NAMALWA (cell line): Measurements from ENCODE around the gene EBNA1BP2.
"Not testable (repeated sequence)": the region's sequence is repeated elsewhere in the genome, so short reads cannot be mapped to it uniquely, and the experiment has no call there.

Experiments used
- DNase-seq: peaks from one replicate; pipeline ENCODE4 v3.0.0-alpha.2; 2015; ENCODE audit warnings: low spot score

EBNA1BP2 gene

DNA sequence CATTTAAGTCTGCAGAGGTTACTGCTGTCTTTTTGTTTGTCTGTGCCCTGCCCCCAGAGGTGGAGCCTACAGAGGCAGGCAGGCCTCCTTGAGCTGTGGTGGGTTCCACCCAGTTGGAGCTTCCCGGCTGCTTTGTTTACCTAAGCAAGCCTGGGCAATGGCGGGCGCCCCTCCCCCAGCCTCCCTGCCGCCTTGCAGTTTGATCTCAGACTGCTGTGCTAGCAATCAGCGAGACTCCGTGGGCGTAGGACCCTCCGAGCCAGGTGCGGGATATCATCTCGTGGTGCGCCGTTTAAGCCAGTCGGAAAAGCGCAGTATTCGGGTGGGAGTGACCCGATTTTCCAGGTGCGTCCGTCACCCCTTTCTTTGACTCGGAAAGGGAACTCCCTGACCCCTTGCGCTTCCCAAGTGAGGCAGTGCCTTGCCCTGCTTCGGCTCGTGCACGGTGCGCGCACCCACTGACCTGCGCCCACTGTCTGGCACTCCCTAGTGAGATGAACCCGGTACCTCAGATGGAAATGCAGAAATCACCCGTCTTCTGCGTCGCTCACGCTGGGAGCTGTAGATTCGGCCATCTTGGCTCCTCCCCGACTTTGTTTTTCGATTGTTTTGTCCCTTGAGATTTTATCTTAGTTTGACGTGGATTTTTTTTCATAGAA, 52.0 kb downstream of the EBNA1BP2 start:
- DNase-seq, result not testable (repeated sequence)
